ENCODE measurements around the gene RASSF8. TPM values are rescaled to one million over a fixed set of nuclear protein-coding genes. Genes with fewer than 3 reads are reported as not detected.

The RASSF8 gene
- total and polyA plus RNA-seq, 2 of the 8 experiments (the other 6 are each of a cell fraction or from before 2014, with no cell fraction given), result 6.4 to 46.7 TPM

DNA sequence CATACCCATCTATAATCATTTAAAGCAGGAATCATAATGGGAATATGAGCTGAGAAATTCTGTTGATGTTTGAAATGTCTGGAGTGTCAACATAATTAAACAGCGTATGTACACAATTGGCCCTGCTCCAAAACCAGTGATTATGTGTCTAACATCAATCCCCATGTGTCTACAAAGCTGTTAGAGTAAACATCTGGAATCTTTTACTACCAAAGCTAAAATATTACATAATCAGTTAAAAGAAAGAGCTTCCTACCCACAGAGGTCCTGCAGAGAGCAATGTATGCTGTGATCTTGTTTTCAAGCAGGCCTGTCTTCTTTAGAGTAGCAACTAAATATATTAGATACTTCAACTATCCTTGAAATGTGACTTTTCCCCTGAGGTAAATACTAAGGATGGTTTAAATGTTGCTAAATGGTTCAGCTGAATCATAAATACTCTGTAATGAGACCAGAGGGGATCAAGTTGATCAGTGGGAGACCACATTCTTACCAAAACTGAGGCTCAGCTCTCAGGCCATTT, 74.3 kb downstream of the RASSF8 start (continued):
- TF ChIP-seq, protein P1, sequence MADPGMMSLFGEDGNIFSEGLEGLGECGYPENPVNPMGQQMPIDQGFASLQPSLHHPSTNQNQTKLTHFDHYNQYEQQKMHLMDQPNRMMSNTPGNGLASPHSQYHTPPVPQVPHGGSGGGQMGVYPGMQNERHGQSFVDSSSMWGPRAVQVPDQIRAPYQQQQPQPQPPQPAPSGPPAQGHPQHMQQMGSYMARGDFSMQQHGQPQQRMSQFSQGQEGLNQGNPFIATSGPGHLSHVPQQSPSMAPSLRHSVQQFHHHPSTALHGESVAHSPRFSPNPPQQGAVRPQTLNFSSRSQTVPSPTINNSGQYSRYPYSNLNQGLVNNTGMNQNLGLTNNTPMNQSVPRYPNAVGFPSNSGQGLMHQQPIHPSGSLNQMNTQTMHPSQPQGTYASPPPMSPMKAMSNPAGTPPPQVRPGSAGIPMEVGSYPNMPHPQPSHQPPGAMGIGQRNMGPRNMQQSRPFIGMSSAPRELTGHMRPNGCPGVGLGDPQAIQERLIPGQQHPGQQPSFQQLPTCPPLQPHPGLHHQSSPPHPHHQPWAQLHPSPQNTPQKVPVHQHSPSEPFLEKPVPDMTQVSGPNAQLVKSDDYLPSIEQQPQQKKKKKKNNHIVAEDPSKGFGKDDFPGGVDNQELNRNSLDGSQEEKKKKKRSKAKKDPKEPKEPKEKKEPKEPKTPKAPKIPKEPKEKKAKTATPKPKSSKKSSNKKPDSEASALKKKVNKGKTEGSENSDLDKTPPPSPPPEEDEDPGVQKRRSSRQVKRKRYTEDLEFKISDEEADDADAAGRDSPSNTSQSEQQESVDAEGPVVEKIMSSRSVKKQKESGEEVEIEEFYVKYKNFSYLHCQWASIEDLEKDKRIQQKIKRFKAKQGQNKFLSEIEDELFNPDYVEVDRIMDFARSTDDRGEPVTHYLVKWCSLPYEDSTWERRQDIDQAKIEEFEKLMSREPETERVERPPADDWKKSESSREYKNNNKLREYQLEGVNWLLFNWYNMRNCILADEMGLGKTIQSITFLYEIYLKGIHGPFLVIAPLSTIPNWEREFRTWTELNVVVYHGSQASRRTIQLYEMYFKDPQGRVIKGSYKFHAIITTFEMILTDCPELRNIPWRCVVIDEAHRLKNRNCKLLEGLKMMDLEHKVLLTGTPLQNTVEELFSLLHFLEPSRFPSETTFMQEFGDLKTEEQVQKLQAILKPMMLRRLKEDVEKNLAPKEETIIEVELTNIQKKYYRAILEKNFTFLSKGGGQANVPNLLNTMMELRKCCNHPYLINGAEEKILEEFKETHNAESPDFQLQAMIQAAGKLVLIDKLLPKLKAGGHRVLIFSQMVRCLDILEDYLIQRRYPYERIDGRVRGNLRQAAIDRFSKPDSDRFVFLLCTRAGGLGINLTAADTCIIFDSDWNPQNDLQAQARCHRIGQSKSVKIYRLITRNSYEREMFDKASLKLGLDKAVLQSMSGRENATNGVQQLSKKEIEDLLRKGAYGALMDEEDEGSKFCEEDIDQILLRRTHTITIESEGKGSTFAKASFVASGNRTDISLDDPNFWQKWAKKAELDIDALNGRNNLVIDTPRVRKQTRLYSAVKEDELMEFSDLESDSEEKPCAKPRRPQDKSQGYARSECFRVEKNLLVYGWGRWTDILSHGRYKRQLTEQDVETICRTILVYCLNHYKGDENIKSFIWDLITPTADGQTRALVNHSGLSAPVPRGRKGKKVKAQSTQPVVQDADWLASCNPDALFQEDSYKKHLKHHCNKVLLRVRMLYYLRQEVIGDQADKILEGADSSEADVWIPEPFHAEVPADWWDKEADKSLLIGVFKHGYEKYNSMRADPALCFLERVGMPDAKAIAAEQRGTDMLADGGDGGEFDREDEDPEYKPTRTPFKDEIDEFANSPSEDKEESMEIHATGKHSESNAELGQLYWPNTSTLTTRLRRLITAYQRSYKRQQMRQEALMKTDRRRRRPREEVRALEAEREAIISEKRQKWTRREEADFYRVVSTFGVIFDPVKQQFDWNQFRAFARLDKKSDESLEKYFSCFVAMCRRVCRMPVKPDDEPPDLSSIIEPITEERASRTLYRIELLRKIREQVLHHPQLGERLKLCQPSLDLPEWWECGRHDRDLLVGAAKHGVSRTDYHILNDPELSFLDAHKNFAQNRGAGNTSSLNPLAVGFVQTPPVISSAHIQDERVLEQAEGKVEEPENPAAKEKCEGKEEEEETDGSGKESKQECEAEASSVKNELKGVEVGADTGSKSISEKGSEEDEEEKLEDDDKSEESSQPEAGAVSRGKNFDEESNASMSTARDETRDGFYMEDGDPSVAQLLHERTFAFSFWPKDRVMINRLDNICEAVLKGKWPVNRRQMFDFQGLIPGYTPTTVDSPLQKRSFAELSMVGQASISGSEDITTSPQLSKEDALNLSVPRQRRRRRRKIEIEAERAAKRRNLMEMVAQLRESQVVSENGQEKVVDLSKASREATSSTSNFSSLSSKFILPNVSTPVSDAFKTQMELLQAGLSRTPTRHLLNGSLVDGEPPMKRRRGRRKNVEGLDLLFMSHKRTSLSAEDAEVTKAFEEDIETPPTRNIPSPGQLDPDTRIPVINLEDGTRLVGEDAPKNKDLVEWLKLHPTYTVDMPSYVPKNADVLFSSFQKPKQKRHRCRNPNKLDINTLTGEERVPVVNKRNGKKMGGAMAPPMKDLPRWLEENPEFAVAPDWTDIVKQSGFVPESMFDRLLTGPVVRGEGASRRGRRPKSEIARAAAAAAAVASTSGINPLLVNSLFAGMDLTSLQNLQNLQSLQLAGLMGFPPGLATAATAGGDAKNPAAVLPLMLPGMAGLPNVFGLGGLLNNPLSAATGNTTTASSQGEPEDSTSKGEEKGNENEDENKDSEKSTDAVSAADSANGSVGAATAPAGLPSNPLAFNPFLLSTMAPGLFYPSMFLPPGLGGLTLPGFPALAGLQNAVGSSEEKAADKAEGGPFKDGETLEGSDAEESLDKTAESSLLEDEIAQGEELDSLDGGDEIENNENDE (IDR thresholded peaks at IDR 0.05; ENCODE audit: insufficient replicate concordance, low read length), result no peak
- TF ChIP-seq TEAD4 (IDR thresholded peaks at IDR 0.05; ENCODE audit: low read depth, low read length), result 0 out of 2 replicates have a peak, but pooled peaks have one; percentile 5
